Measurements from ENCODE around the gene PBLD. TPM values are rescaled to one million over a fixed set of nuclear protein-coding genes. Genes with fewer than 3 reads are reported as not detected.
A peak's percentile ranks its signal among the peaks of the same experiment; 100 is the strongest.

PBLD gene
- polyA plus RNA-seq, 3 donors = 1.5 to 3.4 (median 2.5) TPM

- no peak for TF ChIP-seq CTCF (IDR thresholded peaks at IDR 0.05)
- Mint-ChIP-seq H3K36me3 (peaks cover 33 to 41% of the 10 kb centered on the region in 2 donors), H3K4me3 (no peak overlapping the region), H3K27ac (peak overlapping the region in 2 of 7 donors; percentile 13 to 53), H3K4me1 (no peaks in the 10 kb centered on the region), H3K27me3 (ENCODE audit: low read depth in 3 of 3) (peaks cover 0 to 1% (median 0%) of the 10 kb centered on the region in 3 donors), H3K9me3 (no peaks in the 10 kb centered on the region)
- Histone ChIP-seq H4K20me1 (ENCODE audit: insufficient read depth, low read length) (no peaks in the 10 kb centered on the region), H3K36me3 (replicated peaks in 1 of 2; ENCODE audit: control insufficient read depth in 1 of 2, insufficient read depth in 2 of 2, low read length in 2 of 2) (peaks cover 12 to 40% of the 10 kb centered on the region in 2 donors), H3K4me1 (ENCODE audit: control insufficient read depth in 1 of 2, insufficient read depth in 2 of 2, low read length in 2 of 2) (no peaks in the 10 kb centered on the region), H3K27me3 (ENCODE audit: control insufficient read depth in 2 of 2, insufficient read depth in 2 of 2, low read length in 2 of 2) (no peaks in the 10 kb centered on the region), H3K27ac (ENCODE audit: low read depth in 1 of 2, low read length in 2 of 2) (no peak overlapping the region), H3K9me3 (replicated peaks in 1 of 2; ENCODE audit: control insufficient read depth in 1 of 2, insufficient read depth in 1 of 2, low read length in 2 of 2) (no peaks in the 10 kb centered on the region), H3K9ac (ENCODE audit: insufficient read depth, low read length, poor library complexity, severe bottlenecking) (no peak overlapping the region), H3K4me2 (replicated peaks; ENCODE audit: extremely low read depth, low read length, poor library complexity, severe bottlenecking) (no peak overlapping the region), H2AFZ (ENCODE audit: insufficient read depth, low read depth, low read length, poor library complexity, severe bottlenecking) (no peak overlapping the region), H3K79me2 (ENCODE audit: insufficient read depth, low read length) (no peaks in the 10 kb centered on the region), H3K4me3 (replicated peaks in 1 of 3; ENCODE audit: low read depth in 2 of 3, low read length in 3 of 3) (no peak overlapping the region)
- no peak for DNase-seq
- no CpG with 5 or more reads among the region's 3 CpGs for WGBS (ENCODE audit: insufficient coverage)
- intact Hi-C loops (cut with micrococcal nuclease) = no loop called here
Measured at GRCh38 chr10:68362590-68362989, 29.9 kb upstream of the PBLD start.

GRCh38 chr10:68359189-68359588 lies 26.5 kb upstream of the PBLD start:
- H3K27ac Mint-ChIP-seq = no peak overlapping the region
- H3K4me3 Mint-ChIP-seq = no peak overlapping the region
- no peaks in the 10 kb centered on the region for H3K9me3 Mint-ChIP-seq
- no peak for DNase-seq
- H3K4me3 ChIP-seq (replicated peaks in 1 of 3; ENCODE audit: low read depth in 2 of 3, low read length in 3 of 3) = no peak overlapping the region
- no peak for TF ChIP-seq CTCF (IDR thresholded peaks at IDR 0.05)
- no peaks in the 10 kb centered on the region for H3K4me1 ChIP-seq (ENCODE audit: control insufficient read depth in 1 of 2, insufficient read depth in 2 of 2, low read length in 2 of 2)
- peaks cover 35 to 39% of the 10 kb centered on the region in 2 donors for H3K36me3 Mint-ChIP-seq
- no peaks in the 10 kb centered on the region for H3K9me3 ChIP-seq (replicated peaks in 1 of 2; ENCODE audit: control insufficient read depth in 1 of 2, insufficient read depth in 1 of 2, low read length in 2 of 2)
- intact Hi-C loops (cut with micrococcal nuclease) = no loop called here
- H3K27me3 ChIP-seq (ENCODE audit: control insufficient read depth in 2 of 2, insufficient read depth in 2 of 2, low read length in 2 of 2) = no peaks in the 10 kb centered on the region
- H3K36me3 ChIP-seq (replicated peaks in 1 of 2; ENCODE audit: control insufficient read depth in 1 of 2, insufficient read depth in 2 of 2, low read length in 2 of 2) = peaks cover 10 to 45% of the 10 kb centered on the region in 2 donors
- H3K4me2 ChIP-seq (replicated peaks; ENCODE audit: extremely low read depth, low read length, poor library complexity, severe bottlenecking) = no peak overlapping the region
- H3K79me2 ChIP-seq (ENCODE audit: insufficient read depth, low read length) = no peaks in the 10 kb centered on the region
- no peak overlapping the region for H2AFZ ChIP-seq (ENCODE audit: insufficient read depth, low read depth, low read length, poor library complexity, severe bottlenecking)
- no CpG with 5 or more reads among the region's 6 CpGs for WGBS (ENCODE audit: insufficient coverage)
- H3K27ac ChIP-seq (ENCODE audit: low read depth in 1 of 2, low read length in 2 of 2) = no peak overlapping the region
- peaks cover 0 to 1% (median 0%) of the 10 kb centered on the region in 3 donors for H3K27me3 Mint-ChIP-seq (ENCODE audit: low read depth in 3 of 3)
- H3K9ac ChIP-seq (ENCODE audit: insufficient read depth, low read length, poor library complexity, severe bottlenecking) = no peak overlapping the region
- H4K20me1 ChIP-seq (ENCODE audit: insufficient read depth, low read length) = no peaks in the 10 kb centered on the region
- no peaks in the 10 kb centered on the region for H3K4me1 Mint-ChIP-seq
